Stimulated activated CD8-positive, alpha-beta memory T cell treated with anti-CD3 and anti-CD28 coated beads, Interleukin-2, amount 100 ng/mL, for 1 hour (primary cell): ENCODE data around the gene KCNJ4.

Source experiments
- DNase-seq, 2 donors: peaks; one replicate each; pipeline ENCODE4 v3.0.0-alpha.2; 2020; ENCODE audit warnings: low read depth in 2 of 2

Gene KCNJ4

GRCh38 chr22:38429499-38430068, 25.4 kb downstream of the KCNJ4 start:
- DNase-seq: no peak

DNA sequence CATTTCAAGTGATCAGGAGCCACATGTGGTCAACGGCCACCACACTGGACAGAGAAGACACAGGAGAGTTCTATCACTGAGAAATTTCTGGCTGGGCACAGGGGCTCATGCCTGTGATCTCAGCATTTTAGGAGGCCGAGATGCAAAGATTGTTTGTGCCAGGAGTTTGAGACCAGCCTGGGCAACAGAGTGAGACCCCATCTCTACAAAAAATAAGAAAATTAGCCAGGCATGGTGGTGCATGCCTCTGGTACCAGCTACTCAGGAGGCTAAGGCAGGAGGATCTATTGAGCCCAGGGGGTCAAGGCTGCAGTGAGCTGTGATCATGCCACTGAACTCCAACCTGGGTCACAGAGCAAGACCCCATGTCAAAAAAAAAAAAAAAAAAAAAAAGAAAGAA, 26.3 kb downstream of the KCNJ4 start:
- DNase-seq: no peak

- no peak for DNase-seq
Measured at GRCh38 chr22:38427940-38428339, 27.1 kb downstream of the KCNJ4 start.

GRCh38 chr22:38427465-38427864, 27.5 kb downstream of the KCNJ4 start:
- DNase-seq: no peak

- no peak for DNase-seq
Measured at GRCh38 chr22:38426628-38427027, 28.4 kb downstream of the KCNJ4 start.

DNA sequence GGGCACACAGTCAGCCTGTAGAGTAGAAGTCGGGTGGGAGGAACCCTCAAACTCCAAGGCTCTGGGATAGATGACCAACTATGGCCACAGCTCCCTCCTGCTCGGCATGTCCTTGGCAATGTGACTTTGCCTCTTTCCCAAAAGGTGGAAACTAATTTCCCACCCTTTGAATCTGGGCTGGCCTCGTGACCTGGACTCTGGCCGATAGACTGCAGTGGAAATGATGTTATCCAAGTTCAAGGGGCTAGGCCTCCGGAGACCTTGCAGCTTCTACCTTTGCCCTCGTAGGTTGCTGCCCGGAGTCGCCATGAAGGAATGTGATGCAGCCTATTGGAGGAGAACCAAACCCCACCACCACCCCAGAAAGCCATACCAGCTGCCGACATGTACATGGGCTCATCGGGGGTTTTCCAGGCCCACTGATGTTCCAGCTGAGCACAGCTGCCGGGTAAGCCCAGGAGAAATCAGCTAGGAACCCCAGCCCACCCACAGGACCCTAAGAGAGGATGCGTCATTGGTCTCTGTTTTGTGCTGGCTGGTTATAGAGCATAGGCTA, 30.4 kb downstream of the KCNJ4 start:
- DNase-seq: no peak

- DNase-seq: no peak
Measured at GRCh38 chr22:38423512-38424503, 31.2 kb downstream of the KCNJ4 start.

- no peak for DNase-seq
Measured at GRCh38 chr22:38422611-38423511, 32.1 kb downstream of the KCNJ4 start.

GRCh38 chr22:38420734-38421133, 34.3 kb downstream of the KCNJ4 start:
- DNase-seq: no peak

- no peak for DNase-seq
Measured at GRCh38 chr22:38419858-38420160, 35.2 kb downstream of the KCNJ4 start.

- DNase-seq: no peak
Measured at GRCh38 chr22:38419121-38419857, 35.7 kb downstream of the KCNJ4 start.

DNA sequence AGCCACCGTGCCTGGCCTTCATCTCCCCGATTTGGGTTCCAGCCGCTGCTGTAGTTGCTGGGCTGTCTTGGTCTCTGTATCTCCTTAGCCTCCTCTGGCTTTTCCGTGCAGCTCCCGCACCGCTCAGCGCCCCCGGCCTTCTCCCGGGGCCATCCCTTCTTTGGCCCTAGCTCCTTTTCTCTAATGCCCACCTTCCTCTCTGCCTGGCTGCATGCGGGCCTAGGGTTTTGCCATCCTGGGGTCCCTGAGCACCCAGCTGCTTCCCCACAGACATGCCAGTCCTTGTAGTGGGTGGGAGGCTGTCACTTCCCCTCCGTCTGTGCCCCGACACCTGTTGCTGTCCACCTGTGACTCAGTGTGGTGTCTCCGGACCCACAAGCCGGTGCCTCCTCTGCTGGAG, 36.4 kb downstream of the KCNJ4 start:
- DNase-seq: no peak

DNA sequence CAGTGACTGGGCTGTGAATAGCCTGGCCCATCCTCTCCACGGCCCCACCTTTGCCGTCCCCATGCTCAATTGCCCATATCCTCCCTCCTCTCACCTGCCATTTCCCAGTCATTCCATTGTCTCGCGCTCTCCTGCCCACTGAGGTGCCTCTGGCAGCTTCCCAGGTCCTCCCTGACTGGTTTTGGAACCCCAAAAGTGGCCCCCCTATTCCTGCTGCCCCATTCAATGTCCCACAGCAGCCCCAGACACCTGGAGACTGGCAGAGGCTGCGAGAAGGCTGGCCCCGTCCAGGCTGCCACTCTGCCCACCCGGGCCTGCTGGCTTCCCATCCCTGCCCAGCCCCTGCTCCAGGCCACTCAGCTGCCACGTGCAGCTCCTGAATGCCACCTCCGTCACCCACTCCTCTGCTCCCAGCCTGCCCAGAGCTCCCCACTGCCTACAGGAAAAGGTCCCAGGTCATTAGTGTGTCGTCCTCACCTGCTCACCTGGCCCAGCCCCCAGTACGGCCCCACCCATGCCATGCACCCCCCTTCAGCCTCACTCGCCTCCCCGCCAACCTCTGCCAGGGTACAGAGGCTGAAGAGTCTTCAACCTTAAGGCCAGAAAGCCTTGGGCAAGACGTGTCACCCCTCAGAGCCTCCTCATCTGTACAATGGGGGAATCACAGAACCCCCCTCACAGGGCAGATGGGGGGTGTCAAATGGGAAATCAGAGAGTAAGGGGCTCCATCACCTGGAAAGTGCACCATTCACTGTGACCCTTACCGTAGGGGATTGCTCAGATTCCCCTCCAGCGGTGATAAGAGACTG, 37.5 kb downstream of the KCNJ4 start:
- DNase-seq: no peak

DNA sequence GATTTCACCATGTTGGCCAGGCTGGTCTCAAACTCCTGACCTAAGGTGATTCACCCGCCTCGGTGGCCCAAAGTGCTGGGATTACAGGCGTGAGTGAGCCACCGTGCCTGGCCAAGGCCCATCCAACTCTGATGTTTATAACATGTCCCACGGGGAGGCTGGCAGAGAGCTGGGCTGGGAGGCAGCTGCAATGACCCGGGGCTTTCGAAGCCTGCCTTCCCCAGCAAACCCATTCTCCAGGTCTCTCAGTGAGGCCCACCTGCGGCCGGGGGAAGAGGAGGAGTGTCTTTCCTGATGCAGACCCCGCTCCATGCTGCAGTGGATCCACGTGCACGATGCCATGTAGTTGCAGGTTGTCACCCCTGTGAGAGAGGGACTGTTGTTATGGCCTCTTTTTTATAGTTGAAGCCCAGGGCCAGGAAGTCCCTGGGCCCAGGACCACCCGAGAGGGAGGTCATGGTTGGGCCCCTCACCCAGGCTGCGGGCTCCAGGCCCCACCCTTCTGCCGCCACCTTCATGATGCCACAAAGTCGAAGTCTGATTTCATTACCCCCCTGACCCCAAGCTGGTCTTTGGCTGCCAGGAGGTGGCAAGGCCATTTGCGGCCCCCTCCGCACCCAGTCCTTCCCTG, 38.3 kb downstream of the KCNJ4 start:
- no peak for DNase-seq

DNA sequence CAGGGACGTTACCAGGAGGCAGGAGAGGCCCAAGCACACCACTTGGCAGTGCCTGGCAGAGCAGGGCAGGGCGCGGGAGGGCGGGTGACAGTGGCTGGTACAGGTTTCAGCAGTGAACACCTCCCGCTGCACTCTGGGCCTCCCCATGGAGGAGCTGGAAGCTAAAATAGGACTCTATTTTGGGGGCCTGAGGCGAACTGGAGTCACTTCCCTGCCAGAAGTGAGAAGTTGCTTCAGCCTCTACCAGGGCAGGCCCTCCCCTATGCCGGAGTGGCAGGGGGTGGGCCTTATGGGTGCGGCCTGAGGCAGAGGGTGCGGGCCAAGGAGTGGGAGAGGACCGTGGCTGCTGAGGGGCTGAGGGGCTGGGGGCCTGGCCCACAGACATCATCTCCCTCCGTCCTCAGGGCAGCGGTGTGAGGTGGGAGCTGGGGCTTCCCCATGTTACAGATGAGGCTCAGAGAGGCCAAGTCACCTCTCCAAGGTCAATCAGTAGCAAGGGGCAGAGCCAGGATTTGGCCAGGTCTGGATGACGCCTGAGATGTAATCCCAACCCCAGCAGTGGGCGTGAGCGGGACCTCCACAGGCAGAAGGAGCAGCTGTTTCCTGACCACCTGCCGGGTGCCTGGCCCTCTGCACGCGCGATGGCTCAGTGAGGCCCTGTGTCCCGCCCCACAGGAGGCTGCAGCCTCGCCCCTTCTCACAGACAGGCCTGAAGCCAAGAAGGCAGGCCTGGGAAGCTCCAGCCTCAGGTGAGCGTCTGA, 39.3 kb downstream of the KCNJ4 start:
- no peak for DNase-seq

DNA sequence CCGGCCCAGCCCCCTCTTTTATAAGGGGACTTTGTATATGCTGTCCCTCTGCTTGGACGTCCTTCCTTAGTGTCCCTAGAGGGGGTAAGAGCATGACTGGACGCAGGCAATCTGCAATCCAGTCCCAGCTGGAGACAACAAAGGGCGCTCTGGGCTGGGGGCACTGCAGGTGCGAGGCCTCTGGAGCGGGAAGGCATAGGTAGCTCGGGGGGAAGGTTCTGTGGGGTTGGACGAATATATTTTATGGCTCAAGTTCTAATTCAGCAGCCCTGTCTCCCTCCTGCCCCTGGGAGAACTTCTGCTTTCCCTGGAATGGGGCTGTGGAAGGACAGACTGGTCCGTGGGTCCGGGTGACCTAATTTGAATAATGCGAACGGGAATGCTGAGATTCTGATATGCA, 40.0 kb downstream of the KCNJ4 start:
- no peak for DNase-seq

- DNase-seq: no peak
Measured at GRCh38 chr22:38414009-38414395, 41.0 kb downstream of the KCNJ4 start.

GRCh38 chr22:38413085-38414008, 41.7 kb downstream of the KCNJ4 start:
- no peak for DNase-seq
